DND-41 (cell line): ENCODE data around the gene GTF2A2.

Experiments used
- ATAC-seq: fragments of 200-7000 bp; cut with Tn5 transposase; 3 replicates; pipeline ENCODE4 v1.9.1; 2021; ENCODE audit warnings: low read depth; ENCODE audit not compliant: insufficient read depth
- DNase-seq: peaks from one replicate; pipeline ENCODE4 v3.0.0-alpha.2; 2020
- H2AFZ ChIP-seq: 2 replicates; pipeline ENCODE4 v1.6.0; 2012; ENCODE audit warnings: low read depth, low read length
- H3K27ac ChIP-seq: 2 replicates; pipeline ENCODE4 v1.5.1; 2012; ENCODE audit warnings: low read length, inconsistent platforms
- H3K27me3 ChIP-seq: fragments of 200-600 bp; sonication (generic); 2 replicates; pipeline ENCODE4 v1.6.0; 2012; ENCODE audit warnings: low read length, mild to moderate bottlenecking, inconsistent platforms; ENCODE audit not compliant: insufficient read depth, poor library complexity
- H3K36me3 ChIP-seq: 2 replicates; pipeline ENCODE4 v1.5.1; 2012; ENCODE audit warnings: low read length, inconsistent platforms; ENCODE audit not compliant: insufficient read depth
- H3K4me1 ChIP-seq: 2 replicates; pipeline ENCODE4 v1.5.1; 2012; ENCODE audit warnings: mild to moderate bottlenecking, low read length; ENCODE audit not compliant: insufficient read depth
- H3K4me2 ChIP-seq: 2 replicates; pipeline ENCODE4 v1.6.0; 2012; ENCODE audit warnings: mild to moderate bottlenecking, moderate library complexity, low read length, inconsistent platforms; ENCODE audit not compliant: insufficient read depth
- H3K4me3 ChIP-seq, 2 experiments: fragments of 200-600 bp in 1 of 2; shearing (Covaris generic) in 1 of 2; 2 replicates each; pipeline ENCODE4 v1.5.1; 2012 to 2016; ENCODE audit warnings: inconsistent platforms in 2 of 2, low read length in 2 of 2, mild to moderate bottlenecking in 2 of 2, low read depth in 1 of 2, moderate library complexity in 1 of 2
- H3K79me2 ChIP-seq: 2 replicates; pipeline ENCODE4 v1.6.0; 2012; ENCODE audit warnings: low read length, inconsistent platforms; ENCODE audit not compliant: insufficient read depth
- H3K9ac ChIP-seq: 2 replicates; pipeline ENCODE4 v1.6.0; 2012; ENCODE audit warnings: low read depth, mild to moderate bottlenecking, inconsistent platforms, low read length, moderate library complexity
- H3K9me3 ChIP-seq: 2 replicates; pipeline ENCODE4 v1.5.1; 2012; ENCODE audit warnings: low read length, moderate library complexity, mild to moderate bottlenecking, inconsistent platforms; ENCODE audit not compliant: insufficient read depth, severe bottlenecking
- H4K20me1 ChIP-seq: 2 replicates; pipeline ENCODE4 v1.6.0; 2012; ENCODE audit warnings: low read length; ENCODE audit not compliant: insufficient read depth
- EZH2 ChIP-seq: IDR thresholded peaks from 3 replicates; pipeline ENCODE4 v1.6.1; 2012; ENCODE audit warnings: borderline replicate concordance, low read depth, mild to moderate bottlenecking, moderate library complexity, low read length, inconsistent platforms; ENCODE audit not compliant: severe bottlenecking
- TF ChIP-seq, protein P1 (sequence below): IDR thresholded peaks from 2 replicates; pipeline ENCODE4 v1.5.1; 2012; ENCODE audit warnings: borderline replicate concordance, low read length, moderate library complexity, mild to moderate bottlenecking; ENCODE audit not compliant: poor library complexity, severe bottlenecking; ENCODE audit errors: extremely low read depth

Gene GTF2A2

DNA sequence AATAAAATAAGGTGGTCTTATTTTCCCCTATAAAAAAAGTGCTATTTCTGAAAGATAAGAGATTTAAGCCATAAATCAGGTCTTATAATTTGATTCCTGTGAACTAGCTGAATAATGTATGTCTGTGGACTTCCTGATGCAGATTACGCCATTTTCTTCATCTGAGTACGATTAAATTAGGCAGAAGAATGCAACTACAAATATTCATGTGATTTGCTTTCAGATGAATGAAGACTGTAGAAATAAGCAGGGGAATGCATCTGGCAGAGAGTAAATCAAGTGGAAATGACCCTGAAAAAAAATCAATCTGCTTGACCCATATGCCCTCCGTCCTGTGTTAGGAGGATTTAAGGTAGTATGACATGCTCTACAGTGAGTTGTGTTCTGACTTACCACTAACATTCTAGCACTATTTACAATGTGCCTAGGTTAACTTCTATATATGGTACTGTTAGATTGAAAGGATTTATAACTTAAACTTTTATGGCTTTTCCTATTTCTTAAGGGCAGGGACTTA is 17.1 kb upstream of the GTF2A2 start:
- Histone ChIP-seq H3K36me3 (peaks cover 86% of the 10 kb centered on the region), H3K79me2 (peaks cover 3% of the 10 kb centered on the region; the same call in 1 of the 2 replicates), H3K4me2 (no peak overlapping the region), H3K27ac (no peak overlapping the region), H3K4me3 (no peak overlapping the region), H3K4me1 (no peaks in the 10 kb centered on the region), H3K9ac (no peak overlapping the region), H2AFZ (no peak overlapping the region), H3K9me3 (no peaks in the 10 kb centered on the region), H3K27me3 (no peaks in the 10 kb centered on the region), H4K20me1 (no peaks in the 10 kb centered on the region; the same call in 1 of the 2 replicates)
- DNase-seq (no peak), ATAC-seq (no peak)
- TF ChIP-seq EZH2 = no peak
- TF ChIP-seq, protein P1, sequence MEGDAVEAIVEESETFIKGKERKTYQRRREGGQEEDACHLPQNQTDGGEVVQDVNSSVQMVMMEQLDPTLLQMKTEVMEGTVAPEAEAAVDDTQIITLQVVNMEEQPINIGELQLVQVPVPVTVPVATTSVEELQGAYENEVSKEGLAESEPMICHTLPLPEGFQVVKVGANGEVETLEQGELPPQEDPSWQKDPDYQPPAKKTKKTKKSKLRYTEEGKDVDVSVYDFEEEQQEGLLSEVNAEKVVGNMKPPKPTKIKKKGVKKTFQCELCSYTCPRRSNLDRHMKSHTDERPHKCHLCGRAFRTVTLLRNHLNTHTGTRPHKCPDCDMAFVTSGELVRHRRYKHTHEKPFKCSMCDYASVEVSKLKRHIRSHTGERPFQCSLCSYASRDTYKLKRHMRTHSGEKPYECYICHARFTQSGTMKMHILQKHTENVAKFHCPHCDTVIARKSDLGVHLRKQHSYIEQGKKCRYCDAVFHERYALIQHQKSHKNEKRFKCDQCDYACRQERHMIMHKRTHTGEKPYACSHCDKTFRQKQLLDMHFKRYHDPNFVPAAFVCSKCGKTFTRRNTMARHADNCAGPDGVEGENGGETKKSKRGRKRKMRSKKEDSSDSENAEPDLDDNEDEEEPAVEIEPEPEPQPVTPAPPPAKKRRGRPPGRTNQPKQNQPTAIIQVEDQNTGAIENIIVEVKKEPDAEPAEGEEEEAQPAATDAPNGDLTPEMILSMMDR = no peak

- TF ChIP-seq, protein P1 = no peak
- no peak overlapping the region for H2AFZ ChIP-seq
- H4K20me1 ChIP-seq = no peaks in the 10 kb centered on the region
- H3K4me3 ChIP-seq = no peak overlapping the region
- no peak overlapping the region for H3K9ac ChIP-seq
- ATAC-seq (no peak), DNase-seq (no peak)
- peaks cover 74% of the 10 kb centered on the region for H3K36me3 ChIP-seq
- H3K79me2 ChIP-seq = no peaks in the 10 kb centered on the region; the same call in none of the 2 replicates
- H3K27ac ChIP-seq = no peak overlapping the region
- H3K4me1 ChIP-seq = no peaks in the 10 kb centered on the region
- H3K9me3 ChIP-seq = no peaks in the 10 kb centered on the region
- no peak overlapping the region for H3K4me2 ChIP-seq
- H3K27me3 ChIP-seq = no peaks in the 10 kb centered on the region
Observed at GRCh38 chr15:59668556-59668955, 11.2 kb upstream of the GTF2A2 start.

DNA sequence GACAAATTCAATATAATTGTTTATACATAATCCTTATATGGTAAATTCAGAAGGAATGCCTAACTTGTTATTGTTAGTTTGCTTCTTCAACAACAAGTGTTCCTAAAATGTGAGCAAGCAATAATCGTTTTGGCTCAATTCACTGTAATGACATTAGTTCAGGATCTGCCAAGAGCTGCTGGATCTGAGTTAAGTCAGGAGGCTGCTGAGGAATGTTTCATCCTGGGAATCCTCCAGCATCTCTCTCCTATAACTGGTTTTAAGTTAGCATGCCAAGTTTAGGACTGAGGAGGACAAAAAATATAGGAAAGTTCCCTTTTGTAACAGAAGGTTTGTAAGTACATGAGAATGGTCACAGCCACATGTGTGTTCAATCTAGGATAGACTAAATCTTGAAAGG is 4.9 kb upstream of the GTF2A2 start:
- H3K4me3 ChIP-seq = no peak overlapping the region
- DNase-seq (no peak), ATAC-seq (no peak)
- H4K20me1 ChIP-seq = no peaks in the 10 kb centered on the region
- no peaks in the 10 kb centered on the region for H3K27me3 ChIP-seq
- H3K79me2 ChIP-seq = peaks cover under 1% of the 10 kb centered on the region
- peaks cover 9% of the 10 kb centered on the region for H3K4me1 ChIP-seq
- H2AFZ ChIP-seq = no peak overlapping the region
- no peaks in the 10 kb centered on the region for H3K9me3 ChIP-seq
- H3K36me3 ChIP-seq = peaks cover 55% of the 10 kb centered on the region
- TF ChIP-seq EZH2 = no peak
- TF ChIP-seq, protein P1 = no peak
- no peak overlapping the region for H3K4me2 ChIP-seq
- no peak overlapping the region for H3K9ac ChIP-seq
- H3K27ac ChIP-seq = no peak overlapping the region

GRCh38 chr15:59659366-59659765 is 2.1 kb upstream of the GTF2A2 start:
- H3K27me3 ChIP-seq = no peaks in the 10 kb centered on the region
- TF ChIP-seq EZH2 = no peak
- TF ChIP-seq, protein P1 = no peak
- peaks cover 38% of the 10 kb centered on the region for H3K36me3 ChIP-seq
- no peaks in the 10 kb centered on the region for H3K9me3 ChIP-seq
- H4K20me1 ChIP-seq = peaks cover 9% of the 10 kb centered on the region; the same call in 1 of the 2 replicates
- no peak overlapping the region for H3K4me3 ChIP-seq
- no peak overlapping the region for H3K27ac ChIP-seq
- no peak overlapping the region for H2AFZ ChIP-seq
- H3K9ac ChIP-seq = no peak overlapping the region
- DNase-seq = no peak
- peaks cover 30% of the 10 kb centered on the region for H3K79me2 ChIP-seq
- ATAC-seq = no peak
- H3K4me1 ChIP-seq = peaks cover 29% of the 10 kb centered on the region
- no peak overlapping the region for H3K4me2 ChIP-seq
